Uterus (tissue), 2 donors: ENCODE data around the gene CDCA4.

Experiments used
- POLR2A ChIP-seq, 2 donors: fragments of 450-650 bp; IDR thresholded peaks; one replicate each; pipeline ENCODE4 v1.6.1; 2016; ENCODE audit warnings: antibody characterized with exemption in 2 of 2, mild to moderate bottlenecking in 1 of 2, moderate library complexity in 1 of 2
- TF ChIP-seq, protein P1 (sequence below), 4 experiments: fragments of 200-600 bp in 2 of 4; fragments of 450-650 bp in 2 of 4; sonication (generic) in 2 of 4; IDR thresholded peaks; one replicate each; pipeline ENCODE4 v1.5.1; 2016 to 2019; ENCODE audit warnings: antibody characterized with exemption in 4 of 4, mild to moderate bottlenecking in 2 of 4, moderate library complexity in 1 of 4

DNA sequence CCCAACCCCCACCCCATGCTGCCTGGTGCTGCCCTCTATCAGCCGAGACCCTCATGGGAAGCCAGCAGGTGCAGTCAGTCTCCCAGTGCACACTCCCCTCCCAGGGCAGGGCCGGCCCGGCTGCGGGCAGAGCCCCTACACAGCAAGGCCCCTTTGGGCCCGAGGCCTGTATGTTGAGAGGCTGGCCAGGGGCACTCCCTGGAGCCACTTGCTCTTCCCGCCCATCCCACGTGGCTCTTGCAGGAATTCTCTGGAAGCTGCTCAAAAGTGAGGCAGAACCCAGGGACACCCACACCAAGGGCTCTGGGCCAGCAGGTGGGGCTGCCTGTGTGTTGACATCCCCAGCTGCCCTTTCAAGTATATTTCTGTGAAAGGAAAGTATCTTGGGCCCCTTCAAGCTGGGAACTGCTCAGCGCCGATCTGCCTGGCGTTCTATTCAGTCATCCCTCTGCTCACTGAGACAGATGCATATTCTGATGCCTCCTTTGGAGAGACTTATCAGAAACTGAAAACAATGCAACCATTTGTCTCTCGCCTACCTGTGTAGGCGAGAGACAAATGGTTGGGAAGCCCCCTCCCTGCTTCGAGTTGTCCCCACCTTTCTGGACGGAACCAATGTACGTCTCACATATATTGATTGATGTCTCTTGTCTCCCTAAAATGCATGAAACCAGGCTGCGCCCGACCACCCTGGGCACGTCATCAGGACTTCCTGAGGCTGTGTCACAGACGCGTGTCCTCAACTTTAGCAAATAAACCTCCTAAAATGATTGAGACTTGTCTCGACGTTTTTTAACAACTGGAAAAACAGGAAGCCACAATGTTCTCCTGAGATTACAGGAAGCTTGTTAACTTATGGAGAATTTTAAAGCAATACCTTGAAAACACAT is 38.4 kb upstream of the CDCA4 start:
- TF ChIP-seq, protein P1, sequence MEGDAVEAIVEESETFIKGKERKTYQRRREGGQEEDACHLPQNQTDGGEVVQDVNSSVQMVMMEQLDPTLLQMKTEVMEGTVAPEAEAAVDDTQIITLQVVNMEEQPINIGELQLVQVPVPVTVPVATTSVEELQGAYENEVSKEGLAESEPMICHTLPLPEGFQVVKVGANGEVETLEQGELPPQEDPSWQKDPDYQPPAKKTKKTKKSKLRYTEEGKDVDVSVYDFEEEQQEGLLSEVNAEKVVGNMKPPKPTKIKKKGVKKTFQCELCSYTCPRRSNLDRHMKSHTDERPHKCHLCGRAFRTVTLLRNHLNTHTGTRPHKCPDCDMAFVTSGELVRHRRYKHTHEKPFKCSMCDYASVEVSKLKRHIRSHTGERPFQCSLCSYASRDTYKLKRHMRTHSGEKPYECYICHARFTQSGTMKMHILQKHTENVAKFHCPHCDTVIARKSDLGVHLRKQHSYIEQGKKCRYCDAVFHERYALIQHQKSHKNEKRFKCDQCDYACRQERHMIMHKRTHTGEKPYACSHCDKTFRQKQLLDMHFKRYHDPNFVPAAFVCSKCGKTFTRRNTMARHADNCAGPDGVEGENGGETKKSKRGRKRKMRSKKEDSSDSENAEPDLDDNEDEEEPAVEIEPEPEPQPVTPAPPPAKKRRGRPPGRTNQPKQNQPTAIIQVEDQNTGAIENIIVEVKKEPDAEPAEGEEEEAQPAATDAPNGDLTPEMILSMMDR (IDR thresholded peaks at IDR 0.05) = no peak
- TF ChIP-seq POLR2A (IDR thresholded peaks at IDR 0.05) = no peak
